Activated naive CD4-positive, alpha-beta T cell (primary cell): ENCODE results near the gene PHC2.

Experiments
- DNase-seq, 4 experiments: peaks; one replicate each; lab custom pipeline; 2025; lab: John Stamatoyannopoulos, UW

The PHC2 gene, protein sequence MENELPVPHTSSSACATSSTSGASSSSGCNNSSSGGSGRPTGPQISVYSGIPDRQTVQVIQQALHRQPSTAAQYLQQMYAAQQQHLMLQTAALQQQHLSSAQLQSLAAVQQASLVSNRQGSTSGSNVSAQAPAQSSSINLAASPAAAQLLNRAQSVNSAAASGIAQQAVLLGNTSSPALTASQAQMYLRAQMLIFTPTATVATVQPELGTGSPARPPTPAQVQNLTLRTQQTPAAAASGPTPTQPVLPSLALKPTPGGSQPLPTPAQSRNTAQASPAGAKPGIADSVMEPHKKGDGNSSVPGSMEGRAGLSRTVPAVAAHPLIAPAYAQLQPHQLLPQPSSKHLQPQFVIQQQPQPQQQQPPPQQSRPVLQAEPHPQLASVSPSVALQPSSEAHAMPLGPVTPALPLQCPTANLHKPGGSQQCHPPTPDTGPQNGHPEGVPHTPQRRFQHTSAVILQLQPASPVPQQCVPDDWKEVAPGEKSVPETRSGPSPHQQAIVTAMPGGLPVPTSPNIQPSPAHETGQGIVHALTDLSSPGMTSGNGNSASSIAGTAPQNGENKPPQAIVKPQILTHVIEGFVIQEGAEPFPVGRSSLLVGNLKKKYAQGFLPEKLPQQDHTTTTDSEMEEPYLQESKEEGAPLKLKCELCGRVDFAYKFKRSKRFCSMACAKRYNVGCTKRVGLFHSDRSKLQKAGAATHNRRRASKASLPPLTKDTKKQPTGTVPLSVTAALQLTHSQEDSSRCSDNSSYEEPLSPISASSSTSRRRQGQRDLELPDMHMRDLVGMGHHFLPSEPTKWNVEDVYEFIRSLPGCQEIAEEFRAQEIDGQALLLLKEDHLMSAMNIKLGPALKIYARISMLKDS

DNA sequence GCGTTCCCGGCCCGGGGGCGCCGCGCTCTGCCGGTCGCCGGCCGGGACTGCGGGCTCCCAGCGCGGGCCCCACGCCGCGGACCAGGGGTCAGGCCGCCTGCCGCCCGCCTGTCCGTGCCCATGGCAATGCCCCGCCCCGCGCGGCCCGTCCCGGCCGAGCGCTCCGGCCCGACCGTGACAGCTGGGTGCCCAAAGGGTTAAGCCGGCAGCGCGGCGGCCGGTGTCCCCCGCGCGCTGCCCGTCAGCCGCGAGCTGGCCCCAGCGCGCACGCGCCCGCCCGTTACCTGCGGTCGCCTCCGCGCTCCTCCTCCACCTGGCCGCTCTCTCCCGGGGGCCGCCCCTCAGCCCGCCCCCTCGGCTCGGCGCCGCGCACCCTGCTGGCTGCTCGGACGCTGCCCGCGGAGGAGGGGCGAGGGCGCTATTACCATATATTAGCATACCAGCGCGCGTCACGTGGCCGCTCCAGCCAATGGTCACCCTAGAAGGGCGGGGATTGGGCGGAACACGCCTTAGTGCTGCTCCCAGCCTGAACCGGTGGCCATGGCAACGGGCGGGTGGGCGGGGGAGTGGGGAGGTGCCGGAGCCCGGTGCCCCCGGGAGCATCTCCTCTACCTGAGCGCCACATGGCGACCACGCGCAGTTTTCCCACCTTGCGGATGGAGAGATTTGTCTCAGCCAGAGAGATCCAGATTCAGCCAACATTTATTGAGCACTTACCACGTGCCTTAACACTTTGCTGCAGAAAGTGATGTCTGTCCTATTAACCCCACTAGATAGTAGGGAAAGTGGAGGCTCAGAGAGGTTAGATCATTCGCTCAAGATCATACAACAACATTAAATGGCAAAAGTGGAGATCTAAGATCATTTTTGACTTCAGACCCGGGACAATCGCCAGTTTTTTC lies at the start of gene PHC2:
Gene PHC2 (minus strand): TSS at position 404 of the 902 bp plus-strand sequence. CDS start 55,556 bp downstream, outside the sequence.
- DNase-seq, result peak; percentile 70 to 78 (median 74)

DNA sequence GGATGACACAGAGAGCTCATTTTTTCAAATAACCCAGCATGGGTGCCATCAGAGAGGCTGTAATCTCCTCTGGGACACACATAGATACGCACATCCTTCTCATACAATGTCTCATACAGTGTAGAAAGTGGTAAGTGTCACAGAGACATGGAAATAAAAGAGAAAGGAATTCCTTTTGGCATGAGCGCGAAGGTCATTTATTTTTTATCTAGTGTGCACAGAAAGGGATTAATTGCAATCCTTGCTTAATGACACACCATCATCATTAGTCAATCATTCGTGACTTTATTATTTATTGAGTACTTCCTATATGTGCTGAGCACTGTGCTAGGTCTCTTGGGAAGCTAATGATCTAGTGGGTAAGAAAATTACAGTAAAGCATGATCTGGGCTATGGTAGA lies 46.6 kb upstream of the PHC2 start:
- DNase-seq, result no peak

DNA sequence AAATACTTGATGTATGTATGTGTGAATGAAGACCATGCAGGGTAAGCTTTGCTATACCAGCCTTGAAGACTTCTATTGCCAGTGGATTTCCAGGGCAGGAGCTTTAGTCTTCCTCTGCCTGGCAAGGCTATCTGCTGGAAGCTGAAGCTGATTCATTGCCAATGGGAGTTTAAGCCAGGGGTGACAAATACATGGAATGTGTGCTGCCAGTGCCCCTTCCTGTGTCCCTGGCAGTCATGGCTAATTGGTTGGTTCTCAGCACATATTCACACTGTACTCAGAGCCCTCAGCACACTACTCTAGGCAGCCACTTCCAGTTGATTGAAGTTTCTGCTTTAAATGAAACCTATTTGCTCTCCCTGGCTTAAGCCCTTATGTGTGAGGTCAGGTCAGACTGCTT lies 43.0 kb upstream of the PHC2 start:
- DNase-seq, result no peak

DNA sequence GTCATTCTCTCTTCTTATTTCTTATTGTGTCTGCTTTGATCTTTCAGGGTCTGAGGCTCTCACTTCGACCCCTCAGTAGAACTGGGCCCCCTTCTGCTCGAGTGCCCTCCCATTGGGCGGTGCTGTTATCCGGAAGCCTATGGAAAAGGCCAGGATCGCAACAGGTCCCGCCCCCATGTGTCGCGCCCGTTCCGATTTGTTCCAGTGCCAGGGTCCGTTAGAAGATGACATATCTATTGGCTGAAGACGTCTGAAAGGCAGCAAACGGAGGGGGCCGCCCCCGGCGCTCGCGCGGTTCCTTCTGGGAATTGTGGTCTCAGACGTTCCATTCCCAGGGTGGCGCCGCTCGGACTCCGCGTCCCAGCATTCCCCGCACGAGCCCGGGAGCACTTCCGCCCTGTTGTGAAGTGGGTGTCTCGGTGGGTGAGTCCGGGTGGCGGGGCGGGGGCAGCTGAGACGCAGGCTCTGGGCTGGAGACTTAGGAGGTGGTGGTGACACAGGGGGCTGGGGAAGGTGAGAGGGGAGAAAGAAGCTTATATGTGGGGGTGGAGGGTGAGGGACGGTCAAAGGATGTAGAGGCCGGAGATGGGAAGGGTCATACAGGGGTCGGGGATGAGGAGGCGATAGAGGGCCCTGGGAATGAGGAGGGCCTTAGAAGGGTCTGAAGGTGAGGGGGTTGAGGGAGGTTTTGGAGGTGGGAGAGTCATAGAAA lies 41.5 kb upstream of the PHC2 start, which contains the start of gene ZSCAN20:
Gene ZSCAN20 (plus strand): TSS at position 377 of the 712 bp plus-strand sequence. CDS start 6,644 bp downstream, outside the sequence.
- peak; percentile 63 to 78 (median 72) for DNase-seq

DNA sequence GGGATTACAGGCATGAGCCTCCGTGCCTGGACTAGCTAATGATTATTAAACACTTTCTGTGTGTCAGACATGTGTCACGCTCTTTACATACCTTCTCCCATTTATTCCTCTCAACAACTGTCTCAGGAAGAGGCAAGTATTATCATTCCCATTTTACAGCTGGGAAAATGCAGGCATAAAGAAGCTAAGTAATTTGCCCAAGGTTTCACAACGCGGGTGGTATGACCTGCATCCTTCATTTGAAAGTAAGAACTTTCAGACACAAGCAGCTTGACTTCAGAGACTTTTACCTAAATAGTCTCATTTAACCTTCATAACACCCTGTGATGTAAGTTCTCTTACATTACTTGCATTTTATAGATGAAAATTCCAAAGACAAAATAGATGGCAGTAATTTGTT lies 40.5 kb upstream of the PHC2 start:
- DNase-seq, result no peak

DNA sequence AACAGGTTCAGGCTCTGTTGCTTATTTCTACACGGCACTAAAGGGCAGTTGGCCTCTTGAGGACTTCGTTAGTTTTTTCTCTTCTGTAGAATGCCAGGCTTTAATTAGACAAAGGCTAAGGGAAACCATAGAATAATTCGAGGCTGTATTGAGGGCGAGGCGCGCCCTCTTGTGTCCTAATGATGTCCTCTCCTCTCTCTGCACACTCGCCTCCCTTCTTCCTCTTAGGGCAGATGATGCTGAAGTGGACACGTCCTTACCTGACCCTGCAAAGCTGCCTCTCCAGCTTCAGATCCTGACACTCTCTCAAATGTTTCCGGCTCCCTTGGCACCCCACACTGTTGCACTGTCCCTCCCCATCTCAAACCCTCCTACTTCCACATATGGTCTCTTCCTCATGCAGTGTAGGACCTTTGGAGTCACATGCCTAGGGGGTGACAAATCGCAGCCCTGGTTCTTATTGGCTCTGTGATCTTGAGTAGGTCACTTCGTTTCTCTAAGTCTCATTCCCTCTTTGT lies 39.7 kb upstream of the PHC2 start:
- DNase-seq, result peak in 2 of 4 experiments; percentile 18 to 38

DNA sequence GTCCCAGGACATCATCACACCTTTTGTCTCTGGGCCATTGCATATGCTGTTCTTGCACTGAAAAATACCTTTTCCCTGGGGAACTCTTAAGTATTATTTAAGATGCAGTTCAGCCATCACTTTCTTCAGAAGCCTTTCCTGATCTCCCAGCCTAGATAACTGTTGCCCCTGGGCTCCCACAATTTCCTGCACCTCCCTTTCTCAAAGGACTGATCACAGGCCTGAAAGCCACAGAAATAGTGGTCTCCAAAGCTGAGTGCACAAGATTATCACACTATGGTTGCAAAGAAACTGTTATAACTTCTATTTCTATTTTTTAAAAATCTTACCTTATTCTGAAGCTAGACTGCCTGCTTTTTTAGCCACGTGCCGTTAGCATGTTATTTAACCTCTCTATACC lies 38.8 kb upstream of the PHC2 start:
- no peak for DNase-seq

DNA sequence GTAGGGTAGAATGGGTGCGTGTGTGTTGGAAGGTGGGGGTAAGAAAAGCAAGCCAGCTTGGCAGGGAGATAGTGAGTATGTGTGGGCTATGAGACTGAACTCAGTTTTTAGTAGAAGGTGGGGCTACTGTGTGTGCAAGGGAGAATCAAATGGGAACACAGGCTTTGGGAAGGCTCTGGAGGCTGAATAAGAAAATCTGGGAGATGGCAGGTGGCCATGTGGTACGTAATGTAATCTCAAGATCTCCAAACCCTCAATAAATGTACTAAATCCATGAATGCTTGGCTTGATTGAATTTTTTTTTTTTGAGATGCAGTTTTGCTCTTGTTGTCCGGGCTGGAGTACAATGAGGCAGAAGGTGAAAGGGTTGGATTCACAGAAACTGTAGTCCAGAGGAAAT lies 38.1 kb upstream of the PHC2 start:
- no peak for DNase-seq

DNA sequence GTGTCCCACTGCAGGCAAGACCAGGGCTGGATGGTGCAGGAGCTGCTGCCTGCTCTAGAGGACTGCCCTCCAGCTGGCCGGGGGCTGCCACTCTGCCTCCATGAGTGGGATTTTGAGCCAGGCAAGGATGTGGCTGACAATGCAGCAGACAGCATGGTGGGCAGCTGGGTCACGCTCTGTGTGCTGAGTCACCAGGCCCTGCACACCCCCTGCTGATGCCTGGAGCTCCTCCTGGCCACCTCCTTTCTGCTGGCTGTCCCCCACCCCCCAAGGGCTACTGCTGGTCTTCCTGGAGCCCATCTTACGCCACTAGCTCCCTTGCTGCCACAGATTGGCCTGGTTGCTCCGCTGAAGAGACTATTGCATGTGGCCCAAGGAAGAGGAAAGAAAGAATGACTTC lies 37.6 kb upstream of the PHC2 start:
- no peak for DNase-seq

DNA sequence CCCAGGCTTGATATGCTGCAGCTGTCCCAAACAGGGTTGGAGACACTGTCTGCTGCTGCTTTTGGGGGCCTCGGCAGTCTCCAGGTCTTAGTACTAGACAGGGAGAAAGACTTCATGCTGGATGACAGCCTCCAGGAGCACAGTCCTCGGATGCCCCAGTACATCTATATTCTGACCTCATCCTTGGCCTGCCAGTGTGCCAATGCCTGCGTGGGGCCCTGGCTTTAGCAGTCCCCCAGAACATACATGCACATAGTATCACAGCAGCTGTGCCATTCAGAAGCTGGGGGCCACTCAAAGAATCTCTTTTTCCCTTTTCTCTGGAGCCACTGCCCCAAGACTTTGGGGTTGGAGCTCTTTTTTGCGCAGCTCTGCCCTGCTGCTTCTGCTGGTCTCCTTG lies 37.1 kb upstream of the PHC2 start:
- DNase-seq, result no peak

DNA sequence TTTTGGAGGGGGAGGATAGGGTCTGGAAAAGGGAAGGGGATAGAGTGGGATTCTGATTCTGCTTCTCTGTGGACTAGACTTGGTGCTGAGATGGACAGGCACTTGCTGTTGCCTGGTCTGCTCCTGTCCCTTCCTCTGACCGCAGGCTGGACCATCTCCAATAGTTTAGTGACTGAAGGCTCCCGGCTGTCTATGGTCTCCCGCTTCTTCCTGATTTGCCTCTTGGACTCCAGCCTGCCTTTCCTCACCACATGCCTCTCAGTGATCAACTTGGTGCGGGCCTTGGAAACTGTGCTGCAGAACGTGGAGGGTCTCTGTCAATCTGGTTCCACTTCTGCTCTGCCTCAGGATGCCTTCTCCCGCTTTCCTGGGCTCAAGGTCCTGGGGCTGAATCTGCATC lies 35.3 kb upstream of the PHC2 start:
- no peak for DNase-seq

DNA sequence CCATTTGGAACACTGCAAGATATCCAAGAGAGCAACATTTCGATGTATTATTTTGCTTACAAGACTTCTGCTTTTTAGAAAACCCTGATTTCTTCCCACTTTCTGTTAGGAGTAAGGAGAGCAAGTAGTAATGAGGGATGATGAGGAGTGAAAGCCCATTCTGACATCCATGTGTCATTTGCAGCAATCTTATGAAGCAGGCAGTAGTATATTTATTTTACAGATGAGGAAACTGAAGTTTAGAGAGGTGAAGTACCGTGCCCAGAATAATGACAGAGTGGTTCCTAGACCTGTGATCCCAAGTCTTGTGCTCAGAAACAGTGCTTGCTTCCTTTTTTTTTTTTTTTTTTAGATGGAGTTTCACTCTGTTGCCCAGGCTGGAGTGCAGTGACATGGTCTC lies 34.4 kb upstream of the PHC2 start:
- no peak for DNase-seq

DNA sequence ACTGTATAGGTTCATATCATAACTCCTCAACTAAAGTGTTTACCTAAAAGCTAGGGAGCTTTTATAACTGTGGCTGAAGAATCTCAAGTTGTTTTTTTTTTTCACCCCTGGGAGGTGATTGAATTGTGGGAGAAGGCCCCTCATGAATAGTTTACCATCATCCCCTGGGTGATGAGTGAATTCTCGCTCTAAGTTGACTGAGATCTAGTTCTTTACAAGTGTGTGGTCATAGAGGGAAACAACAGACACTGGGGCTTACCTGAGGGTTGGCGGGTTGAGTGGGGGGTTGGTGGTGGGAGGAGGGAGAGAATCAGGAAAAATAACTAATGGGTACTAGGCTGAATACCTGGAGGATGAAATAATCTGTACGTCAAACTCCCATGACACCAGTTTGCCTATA lies 33.7 kb upstream of the PHC2 start:
- DNase-seq, result no peak

DNA sequence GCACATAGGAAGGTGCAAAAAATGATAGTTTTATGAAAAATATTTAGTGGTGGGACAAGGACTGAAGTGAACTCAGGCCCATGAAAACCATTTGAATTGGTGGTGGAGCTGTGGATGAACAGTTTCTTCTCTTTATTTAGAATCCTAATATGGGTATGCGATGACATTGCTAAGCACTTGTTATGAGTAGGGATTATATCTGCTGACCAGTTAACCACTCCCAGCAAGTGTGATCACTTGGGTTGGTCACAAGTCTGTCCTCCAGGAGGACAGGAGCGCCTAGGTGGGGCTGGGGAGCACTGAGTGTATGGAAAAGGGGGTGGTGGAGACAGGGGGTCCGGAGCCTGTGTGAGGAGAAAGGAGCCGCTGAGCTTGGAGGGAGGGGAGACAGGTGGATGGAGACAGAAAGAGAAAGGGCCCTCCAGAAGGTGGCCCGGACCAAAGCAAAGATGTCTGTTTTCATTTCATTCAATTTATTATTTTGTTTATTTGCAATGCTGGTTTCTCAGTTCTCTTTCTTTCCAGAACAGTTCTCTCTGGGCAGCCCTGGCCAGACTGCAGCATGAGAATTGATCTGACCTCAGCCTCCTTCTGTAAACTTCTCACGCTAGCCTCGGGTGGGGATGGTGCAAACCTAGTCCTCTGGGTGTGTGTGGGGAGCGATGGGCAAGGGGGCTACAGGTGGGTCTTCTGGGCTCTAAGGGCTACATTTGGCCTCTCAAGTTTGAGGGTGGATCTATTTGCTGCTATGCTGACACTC lies 31.7 kb upstream of the PHC2 start:
- no peak for DNase-seq

DNA sequence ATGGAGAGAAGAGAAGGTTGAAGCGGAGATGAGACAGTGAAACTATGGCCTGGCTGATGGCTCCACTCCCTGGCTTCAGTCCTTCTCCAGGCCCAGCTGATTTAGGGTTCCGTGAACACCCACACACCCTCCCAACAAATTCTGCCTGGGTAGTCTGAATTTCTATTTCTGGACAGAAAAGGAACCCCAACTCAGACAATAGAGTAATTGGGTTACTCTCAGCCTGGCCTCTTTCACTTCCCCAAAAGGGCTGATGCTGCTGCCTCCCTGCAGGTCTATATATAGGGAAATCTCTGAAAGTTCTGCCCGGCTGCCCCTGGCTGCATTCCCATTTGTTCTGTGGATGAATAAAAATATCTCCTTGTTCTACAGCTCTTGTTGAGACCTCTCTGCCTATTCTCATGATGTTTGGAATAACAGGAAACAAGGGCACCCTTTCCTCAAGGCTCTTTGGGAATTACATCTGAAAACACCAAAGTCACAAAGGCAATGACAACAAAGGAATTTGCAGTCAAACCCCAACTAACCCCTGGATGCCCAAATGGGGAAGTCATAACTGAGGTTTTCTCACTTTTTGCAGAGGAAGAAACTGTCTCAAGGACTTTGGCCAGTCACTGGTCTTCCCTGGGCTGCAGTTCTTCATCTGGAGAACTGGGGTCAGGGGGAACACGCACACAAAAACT lies 30.2 kb upstream of the PHC2 start:
- no peak for DNase-seq

DNA sequence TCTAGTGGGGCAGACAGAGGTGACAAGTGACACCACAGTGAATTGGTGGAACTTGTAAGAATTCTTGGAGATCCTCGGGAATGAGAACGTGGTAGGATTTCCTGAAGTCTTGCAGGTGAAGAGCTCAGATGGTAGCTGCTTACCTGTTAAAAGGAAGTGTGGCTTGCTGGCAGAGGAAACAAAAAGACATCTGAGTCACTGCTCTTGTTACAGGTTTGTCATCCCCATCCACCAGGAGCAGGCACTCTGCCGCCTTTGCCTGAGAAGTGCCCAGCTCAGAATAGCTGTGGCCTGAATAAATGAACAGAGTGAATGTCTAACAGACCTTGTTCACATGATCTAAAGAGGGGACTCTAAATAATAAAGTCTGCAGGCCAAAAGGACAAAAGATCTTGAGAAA lies 29.2 kb upstream of the PHC2 start:
- DNase-seq, result no peak

DNA sequence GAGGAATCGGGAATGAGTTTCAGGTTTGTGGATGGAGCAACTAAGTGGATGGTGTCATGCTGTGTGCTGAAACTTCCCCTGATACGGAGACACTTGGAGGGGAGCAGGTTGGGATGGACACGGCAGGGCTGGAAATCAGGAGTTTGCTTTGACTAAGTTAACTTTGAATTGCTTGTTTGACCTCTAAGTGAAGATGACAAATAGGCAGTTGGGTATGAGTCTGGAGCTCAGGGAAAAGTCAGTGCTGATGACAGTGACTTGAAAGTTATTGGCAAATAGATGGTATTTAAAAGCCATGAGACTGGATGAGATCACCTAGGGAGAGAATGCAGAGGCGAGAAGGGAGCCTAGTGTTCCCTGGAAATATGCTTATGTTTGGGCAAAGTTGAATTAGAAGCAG lies 28.8 kb upstream of the PHC2 start:
- DNase-seq, result no peak

DNA sequence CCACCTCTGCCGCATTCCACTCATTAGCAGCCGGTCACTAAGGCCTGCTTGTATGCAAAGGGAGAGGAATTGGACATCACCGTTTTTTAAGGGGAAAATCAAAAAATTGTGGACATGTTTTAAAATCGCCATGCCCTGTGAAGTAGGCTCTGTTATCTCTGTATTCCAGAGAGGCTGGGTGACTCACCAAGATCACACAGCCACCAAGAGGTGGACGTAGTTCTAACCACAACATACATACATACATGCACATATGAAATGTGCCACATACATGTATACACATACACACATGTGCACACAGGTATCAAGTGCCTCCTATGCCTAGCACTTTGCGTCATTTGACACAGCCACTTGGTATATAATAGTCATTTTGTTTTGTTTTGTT lies 25.6 kb upstream of the PHC2 start:
- DNase-seq, result no peak

DNA sequence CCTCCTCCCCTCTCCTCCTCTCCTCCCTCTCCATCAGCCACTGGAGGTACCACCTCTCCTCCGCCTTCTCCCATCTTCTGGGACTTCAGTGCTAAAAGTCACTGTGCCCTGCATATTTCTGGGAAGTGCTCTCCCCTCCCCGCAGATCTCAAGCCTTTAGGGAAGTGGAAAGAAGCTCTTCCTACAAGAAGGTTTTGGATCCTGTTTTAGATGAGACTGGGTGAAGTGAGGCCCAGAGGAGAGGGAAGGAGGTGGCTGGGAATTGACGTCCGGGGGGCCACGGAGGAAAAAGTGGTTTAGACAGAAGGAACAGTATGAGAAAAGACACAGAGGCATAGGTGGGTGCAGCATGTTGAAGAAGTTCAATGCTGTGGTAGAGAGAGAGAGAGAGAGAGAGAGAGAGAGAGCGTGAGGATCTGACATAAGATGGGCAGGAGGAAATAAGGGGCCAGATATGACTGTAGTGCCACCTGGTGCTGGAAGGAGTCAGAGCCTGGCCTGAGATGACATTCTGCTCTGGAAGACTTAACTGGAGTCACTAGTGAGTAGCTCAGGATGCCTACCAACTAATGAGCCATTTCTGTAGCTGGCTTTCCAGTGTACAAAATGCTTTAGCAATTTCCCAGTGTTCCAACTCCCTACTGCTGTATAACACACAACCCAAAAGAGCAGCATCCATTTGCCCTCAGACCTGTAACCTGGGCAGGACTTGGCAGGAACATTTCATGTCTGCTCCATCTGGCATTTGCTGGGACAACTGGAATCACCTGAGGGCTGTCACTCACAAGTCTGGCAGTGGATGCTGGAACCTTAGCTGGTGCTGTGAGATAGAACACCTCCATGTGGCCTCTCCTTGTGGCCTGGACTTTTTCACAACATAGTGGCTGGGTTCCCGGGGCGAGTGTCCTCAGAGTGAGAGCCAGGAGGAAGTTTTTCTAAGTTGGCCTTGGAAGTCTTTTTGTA lies 24.9 kb upstream of the PHC2 start:
- no peak for DNase-seq
